RPMI8226 (cell line): ENCODE results near the gene GEMIN4.

Experiments
- DNase-seq: peaks from one replicate; pipeline ENCODE4 v3.0.0-alpha.2; 2015

GEMIN4 gene

DNA sequence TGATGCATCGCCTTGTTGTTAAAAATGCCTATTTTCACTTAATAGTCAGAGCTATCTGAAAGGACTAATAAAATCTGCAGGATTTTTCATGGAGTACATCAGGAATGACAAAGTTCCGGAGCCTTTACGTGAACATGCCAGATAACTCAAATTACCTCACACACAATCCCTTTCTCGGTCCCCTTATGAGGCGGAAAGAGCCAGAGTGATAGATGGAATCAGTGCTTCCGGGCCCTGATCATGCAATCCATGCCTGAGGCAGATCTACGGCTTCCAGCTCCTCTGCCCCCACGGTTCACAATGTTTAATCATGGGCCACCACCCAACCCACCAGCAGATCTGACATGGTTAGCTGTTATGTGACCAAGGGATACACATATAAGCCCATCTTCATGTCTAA lies 54.4 kb downstream of the GEMIN4 start:
- no peak for DNase-seq

GRCh38 chr17:696369-696768 lies 55.7 kb downstream of the GEMIN4 start:
- no peak for DNase-seq
